Stimulated activated CD4-positive, alpha-beta T cell treated with anti-CD3 and anti-CD28 coated beads, Interleukin-15, amount 100 ng/mL, for 24 hours (primary cell): Measurements from ENCODE around the gene AKR1A1.
"Not testable (repeated sequence)": the region's sequence is repeated elsewhere in the genome, so short reads cannot be mapped to it uniquely, and the experiment has no call there.

Source experiments
- DNase-seq: peaks from one replicate; pipeline ENCODE4 v3.0.0-alpha.2; 2020

Gene AKR1A1

GRCh38 chr1:45570631-45571030 lies 20.0 kb downstream of the AKR1A1 start:
- DNase-seq, result no peak

- no peak for DNase-seq
Measured at GRCh38 chr1:45573231-45573804, 22.7 kb downstream of the AKR1A1 start.

DNA sequence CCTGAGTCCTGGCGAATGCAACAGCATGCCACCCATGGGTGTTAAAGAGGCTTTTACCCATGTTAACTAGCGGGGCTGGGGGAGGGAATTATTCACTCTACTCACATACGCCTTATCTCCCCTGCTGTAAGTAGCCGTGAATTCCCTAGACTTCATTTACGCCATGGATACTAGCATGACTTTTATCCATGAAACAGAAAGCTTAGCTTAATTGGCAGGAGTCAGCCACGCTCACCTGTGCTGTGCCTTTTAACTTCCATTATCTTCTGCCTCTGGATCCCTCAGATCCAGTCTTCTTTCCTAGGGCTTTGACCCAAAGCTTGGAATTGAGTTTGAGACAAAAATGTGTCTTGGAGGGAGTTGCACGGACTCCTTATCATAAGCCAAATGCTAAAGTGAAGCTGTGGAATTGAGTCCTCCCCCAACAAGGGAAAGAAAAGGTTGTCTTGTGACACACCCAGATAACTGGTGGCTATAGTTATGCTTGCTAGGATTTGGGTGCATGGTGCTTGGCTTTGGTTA lies 23.5 kb downstream of the AKR1A1 start:
- no peak for DNase-seq

DNA sequence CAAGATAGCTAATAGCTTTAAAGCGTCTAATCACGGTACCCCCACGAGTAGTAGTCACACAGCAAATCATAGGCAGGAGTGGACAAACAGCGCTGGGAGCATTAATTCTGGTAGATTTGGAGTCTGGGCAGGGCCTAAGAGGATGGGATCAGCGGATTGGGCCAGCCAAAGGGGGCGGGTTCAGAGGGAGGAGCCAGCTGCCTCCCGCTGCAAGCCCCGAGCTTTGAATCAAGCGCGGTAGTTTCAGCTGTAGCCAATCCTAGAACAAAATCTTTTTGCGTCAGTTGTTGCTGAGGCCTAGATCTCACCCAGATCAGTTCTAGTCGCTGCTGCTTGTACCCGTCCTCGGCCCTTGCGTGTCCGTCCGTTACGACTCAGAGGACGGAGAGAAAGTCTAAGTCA lies 32.6 kb downstream of the AKR1A1 start:
- DNase-seq, result peak; percentile 96

DNA sequence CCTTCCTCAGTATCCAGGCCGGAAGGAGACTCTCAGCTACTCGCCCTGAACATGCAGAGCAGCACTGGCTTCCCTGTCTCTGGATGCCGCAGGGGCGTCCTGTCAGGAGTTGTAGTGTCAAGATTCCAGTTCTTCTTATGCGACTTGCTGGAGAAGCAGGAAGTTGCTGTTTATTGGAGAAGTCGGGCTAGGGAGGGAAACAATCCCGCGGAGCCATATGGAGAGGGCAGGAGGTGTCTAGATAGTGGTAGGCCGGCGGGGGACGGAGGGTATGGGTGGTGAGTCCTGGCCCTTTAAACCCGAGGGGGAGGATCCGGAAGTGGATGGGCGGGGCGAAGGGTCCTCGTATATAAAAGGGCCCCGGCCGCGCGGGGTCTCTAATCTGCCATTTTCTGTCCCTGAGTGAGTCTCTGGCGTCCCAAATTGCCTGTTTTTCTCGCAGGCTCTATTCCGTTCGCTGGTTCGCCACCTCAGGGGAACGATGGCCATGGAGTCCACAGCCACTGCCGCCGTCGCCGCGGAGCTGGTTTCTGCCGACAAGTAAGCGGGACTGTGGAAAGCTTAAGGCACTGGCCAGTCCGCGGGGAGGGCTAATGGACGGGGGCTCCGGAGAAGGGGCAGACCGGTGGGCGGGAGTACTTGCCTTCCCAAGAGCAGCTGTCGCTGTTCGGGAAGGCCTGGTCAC lies 33.2 kb downstream of the AKR1A1 start, which contains the start of gene NASP:
NASP (plus strand) TSS at position 376 of the 685 bp plus-strand sequence; CDS start at position 482, 106 bp downstream.
- peak; percentile 92 for DNase-seq

DNA sequence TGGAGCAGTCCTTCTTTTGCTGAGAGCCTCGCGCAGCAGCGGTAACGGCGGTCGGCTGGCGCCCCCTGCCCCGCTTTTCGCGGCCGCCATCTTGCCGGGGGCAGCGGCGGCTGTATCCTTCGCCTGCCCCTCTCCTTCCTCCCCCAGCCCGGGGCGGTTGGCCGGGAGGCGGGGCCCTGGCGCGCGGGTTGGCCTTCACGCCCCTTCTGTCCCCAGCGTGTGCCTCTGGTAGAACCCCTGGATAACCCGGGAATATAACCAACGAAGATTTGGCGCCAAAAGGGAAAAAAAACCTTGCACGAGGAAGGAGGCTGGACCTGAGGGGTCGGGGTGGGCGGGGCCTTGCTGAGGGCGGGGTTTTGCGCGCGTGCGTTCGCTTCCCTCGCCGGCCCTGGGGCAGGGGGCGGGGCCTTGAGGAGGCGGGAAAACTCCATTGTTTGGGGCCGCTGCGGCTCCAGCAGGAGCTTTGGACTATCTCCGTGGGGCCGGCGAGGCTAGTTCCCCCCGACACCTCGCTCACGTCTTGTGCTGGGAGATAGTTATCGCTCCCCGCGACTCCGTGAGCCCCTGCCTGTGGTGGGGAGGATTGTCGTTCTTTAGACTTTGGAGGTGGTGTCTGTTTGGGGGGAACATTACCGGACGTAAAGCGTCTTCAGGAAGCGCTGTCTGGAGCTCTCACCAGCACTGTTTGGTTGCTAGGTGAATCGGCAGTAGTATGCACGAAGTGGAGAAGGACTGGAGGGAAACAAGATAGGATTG lies 33.9 kb downstream of the AKR1A1 start:
- DNase-seq, result peak; percentile 93

DNA sequence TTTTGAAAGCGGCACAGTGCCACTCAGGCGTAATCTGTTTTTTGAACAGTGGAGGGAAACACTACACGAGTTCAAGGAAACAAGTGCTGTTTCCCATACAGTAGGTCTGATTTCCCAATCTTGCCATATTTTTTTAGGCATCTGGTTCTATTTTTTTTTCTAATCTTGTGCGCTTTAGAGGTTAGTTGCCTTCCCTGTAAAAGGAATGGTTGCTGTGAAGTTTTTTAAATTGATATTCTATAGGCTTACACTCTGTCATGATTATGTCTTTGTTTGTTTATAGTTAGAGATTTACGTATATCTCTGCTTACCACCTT lies 34.4 kb downstream of the AKR1A1 start:
- no peak for DNase-seq

DNA sequence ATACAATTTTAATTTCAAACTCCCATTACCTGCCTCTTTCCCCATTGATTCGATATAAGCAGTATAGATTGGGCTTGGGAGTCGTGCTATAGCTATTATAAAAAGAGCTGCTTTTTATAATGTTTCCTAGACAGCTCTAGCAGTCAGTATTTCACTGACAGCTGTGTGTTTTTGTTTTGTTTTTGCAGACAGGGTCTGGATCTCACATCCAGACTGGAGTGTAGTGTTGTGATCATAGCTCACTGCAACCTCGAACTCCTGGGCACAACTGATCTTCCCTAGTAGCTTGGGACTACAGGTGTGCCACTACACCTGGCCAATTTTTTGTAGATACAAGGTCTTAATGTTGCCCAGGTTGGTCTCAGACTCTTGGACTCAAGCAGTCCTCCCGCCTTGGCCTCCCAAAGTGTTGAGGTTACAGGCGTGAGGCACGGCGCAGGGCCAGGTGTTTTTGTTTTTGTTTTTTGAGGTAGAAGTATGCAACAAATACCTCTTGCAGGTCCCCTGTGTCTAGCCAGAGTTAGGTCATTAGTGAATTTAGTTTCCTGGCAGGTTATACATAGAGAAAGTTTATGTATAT lies 35.0 kb downstream of the AKR1A1 start:
- DNase-seq, result no peak

DNA sequence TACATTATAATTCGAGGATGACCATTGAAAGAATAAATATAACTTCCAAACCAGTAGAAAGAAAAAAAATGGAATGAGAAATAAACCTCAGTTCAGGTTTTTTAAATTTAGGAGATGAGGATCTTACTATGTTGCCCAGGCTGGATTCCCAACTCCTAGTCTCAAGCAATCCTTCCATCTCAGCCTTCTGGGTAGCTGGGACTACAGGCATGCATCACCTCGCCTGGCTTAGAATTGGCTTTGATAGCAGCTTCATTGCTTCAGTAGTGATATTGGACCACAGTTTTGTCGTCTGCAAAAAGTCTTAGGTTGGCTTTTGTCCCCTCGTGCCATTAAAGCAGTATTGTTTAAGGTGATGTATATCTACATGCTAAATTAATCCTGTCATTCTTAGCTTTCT lies 36.1 kb downstream of the AKR1A1 start:
- no peak for DNase-seq

DNA sequence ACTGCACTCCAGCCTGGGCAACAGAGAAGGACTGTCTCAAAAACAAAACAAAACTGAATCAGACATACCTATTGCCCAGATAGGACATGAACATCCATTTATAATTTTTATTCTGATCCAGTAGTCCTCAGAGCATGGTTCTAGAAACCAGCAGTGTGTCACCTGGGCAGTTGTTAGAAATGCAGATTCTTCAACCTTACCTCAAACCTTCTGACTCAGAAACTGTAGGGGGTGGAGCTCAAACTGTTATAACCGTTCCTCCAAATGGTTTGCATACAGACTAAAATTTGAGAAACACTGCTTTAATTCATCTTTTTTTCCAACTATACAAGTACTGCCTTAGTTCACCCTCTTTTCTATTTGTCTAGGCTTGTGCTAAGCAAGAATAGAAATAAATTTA lies 39.2 kb downstream of the AKR1A1 start:
- no peak for DNase-seq

DNA sequence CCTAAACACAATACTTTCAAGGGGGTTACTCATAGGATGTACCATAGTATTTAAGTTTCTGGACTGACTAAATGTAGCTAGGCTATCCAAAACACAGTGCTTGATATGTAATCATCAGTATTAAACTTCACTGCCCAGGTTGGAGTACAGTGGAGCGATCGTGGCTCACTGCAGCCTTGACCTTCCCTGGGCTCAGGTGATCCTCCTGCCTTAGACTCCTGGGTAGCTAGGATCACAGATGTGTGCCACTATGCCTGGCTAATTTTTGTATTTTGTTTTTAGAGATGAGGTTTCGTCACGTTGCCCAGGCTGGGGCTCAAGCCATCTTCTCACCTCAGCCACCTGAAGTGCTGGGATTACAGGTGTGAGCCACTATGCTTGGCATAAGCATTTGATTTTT lies 43.8 kb downstream of the AKR1A1 start:
- no peak for DNase-seq

GRCh38 chr1:45596765-45597164 lies 46.1 kb downstream of the AKR1A1 start:
- DNase-seq, result not testable (repeated sequence)

DNA sequence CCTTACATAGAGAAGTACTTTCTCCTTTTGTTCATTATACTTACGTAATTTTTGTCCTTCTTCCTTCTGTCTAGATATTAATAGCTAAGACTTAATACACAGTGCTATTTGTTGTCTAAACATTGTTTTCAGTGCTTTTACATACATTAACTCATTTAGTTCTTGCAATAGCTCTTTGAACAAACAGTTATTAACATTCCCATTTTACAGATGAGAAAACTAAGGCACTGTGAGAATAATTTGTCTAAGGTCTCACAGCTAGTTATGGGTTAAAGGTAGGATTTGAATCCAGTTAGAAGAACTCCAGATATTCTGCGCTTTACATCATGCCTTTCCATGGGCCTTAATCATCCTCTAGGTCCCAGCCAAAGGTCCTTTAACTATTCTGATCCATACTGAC lies 53.6 kb downstream of the AKR1A1 start:
- DNase-seq, result no peak

DNA sequence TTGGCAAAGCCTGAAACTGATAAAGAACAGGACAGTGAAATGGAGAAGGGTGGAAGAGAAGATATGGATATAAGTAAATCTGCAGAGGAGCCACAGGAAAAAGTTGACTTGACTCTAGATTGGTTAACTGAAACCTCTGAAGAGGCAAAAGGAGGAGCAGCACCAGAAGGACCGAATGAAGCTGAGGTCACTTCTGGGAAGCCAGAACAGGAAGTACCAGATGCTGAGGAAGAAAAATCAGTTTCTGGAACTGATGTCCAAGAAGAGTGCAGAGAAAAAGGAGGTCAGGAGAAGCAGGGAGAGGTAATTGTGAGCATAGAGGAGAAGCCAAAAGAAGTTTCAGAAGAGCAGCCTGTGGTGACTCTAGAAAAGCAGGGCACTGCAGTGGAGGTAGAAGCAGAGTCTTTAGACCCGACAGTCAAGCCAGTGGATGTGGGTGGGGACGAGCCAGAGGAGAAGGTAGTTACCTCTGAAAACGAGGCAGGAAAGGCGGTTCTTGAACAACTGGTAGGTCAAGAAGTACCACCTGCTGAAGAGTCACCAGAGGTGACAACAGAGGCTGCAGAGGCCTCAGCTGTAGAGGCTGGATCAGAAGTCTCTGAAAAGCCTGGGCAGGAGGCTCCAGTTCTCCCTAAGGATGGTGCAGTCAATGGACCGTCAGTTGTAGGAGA lies 56.9 kb downstream of the AKR1A1 start:
- no peak for DNase-seq

- DNase-seq, result no peak
Measured at GRCh38 chr1:45608175-45609156, 57.8 kb downstream of the AKR1A1 start.

GRCh38 chr1:45610589-45611226 lies 60.1 kb downstream of the AKR1A1 start:
- DNase-seq, result no peak

DNA sequence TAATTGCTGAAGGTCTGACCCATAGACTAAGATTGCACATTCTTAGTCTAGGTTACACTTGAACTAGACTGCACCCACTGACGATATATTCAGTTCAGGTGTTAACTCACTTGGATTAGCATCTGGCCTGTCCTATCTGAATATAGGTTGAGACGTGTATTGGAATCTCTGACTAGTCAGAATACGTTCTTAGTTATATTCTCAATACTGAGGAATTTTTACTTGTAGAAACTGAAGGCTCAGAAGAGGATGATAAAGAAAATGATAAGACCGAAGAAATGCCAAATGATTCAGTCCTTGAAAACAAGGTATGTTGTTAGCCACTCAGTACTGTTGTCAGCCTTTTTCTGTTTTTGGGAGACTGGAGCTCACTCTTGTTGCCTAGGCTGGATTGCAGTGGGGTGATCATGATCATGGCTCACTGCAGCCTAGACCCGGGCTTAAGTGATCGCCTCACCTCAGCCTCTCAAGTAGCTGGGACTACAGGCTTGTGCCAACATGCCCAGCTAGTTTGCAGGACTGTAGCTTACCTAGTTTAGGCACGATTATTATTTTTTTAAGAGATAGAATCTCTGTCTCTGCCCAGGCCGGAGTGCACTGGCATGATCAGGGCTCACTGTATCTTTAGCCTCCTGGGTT lies 62.4 kb downstream of the AKR1A1 start:
- DNase-seq, result no peak

GRCh38 chr1:45615885-45616284 lies 65.3 kb downstream of the AKR1A1 start:
- DNase-seq, result no peak

DNA sequence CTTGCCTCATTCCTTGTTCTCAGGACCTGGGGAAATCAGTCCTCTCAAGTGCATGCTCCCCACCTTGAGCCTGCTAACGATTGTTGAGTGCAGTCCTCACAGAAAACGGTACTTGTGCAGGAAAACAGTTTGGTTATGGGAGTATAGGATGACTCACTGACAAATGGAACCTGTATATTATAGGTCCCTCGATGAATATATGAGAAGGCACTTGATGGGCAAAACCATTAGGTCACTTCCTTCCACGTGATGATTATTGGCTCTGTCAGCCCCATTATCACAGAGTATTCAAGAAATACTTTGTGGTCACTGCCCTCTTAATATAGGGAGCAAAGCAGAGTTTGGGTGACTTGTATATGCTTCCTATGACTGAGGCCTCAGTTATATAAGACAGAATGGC lies 67.0 kb downstream of the AKR1A1 start:
- DNase-seq, result no peak

- DNase-seq, result no peak
Measured at GRCh38 chr1:45619149-45619921, 68.7 kb downstream of the AKR1A1 start.
